ENCODE results near the gene SMAD1. TPM values are rescaled to one million over a fixed set of nuclear protein-coding genes. Genes with fewer than 3 reads are reported as not detected.

The SMAD1 gene
- total RNA-seq, 1 donor from 2014 or later = 26.3 TPM

- TF ChIP-seq, protein P1, sequence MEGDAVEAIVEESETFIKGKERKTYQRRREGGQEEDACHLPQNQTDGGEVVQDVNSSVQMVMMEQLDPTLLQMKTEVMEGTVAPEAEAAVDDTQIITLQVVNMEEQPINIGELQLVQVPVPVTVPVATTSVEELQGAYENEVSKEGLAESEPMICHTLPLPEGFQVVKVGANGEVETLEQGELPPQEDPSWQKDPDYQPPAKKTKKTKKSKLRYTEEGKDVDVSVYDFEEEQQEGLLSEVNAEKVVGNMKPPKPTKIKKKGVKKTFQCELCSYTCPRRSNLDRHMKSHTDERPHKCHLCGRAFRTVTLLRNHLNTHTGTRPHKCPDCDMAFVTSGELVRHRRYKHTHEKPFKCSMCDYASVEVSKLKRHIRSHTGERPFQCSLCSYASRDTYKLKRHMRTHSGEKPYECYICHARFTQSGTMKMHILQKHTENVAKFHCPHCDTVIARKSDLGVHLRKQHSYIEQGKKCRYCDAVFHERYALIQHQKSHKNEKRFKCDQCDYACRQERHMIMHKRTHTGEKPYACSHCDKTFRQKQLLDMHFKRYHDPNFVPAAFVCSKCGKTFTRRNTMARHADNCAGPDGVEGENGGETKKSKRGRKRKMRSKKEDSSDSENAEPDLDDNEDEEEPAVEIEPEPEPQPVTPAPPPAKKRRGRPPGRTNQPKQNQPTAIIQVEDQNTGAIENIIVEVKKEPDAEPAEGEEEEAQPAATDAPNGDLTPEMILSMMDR (IDR thresholded peaks at IDR 0.05; ENCODE audit: unreplicated experiment) = no peak
- Mint-ChIP-seq H3K4me1 (ENCODE audit: low read depth) (peaks cover 20% of the 10 kb centered on the region), H3K27ac (peak overlapping the region; percentile 75), H3K36me3 (ENCODE audit: insufficient read depth) (peaks cover 9% of the 10 kb centered on the region), H3K9me3 (ENCODE audit: low read depth) (peaks cover 13% of the 10 kb centered on the region), H3K27me3 (no peaks in the 10 kb centered on the region), H3K4me3 (ENCODE audit: low read depth) (no peak overlapping the region)
- DNase-seq (ENCODE audit: low spot score, unreplicated experiment) = no peak
These were observed 26.0 kb downstream of the SMAD1 start for GRCh38 chr4:145507636-145508035.

GRCh38 chr4:145511913-145512522 is 30.4 kb downstream of the SMAD1 start:
- H3K4me3 Mint-ChIP-seq (ENCODE audit: low read depth) = no peak overlapping the region
- no peak for DNase-seq (ENCODE audit: low spot score, unreplicated experiment)
- peaks cover 14% of the 10 kb centered on the region for H3K36me3 Mint-ChIP-seq (ENCODE audit: insufficient read depth)
- peaks cover 14% of the 10 kb centered on the region for H3K9me3 Mint-ChIP-seq (ENCODE audit: low read depth)
- TF ChIP-seq, protein P1 (IDR thresholded peaks at IDR 0.05; ENCODE audit: unreplicated experiment) = no peak
- no peaks in the 10 kb centered on the region for H3K27me3 Mint-ChIP-seq
- H3K27ac Mint-ChIP-seq = no peak overlapping the region
- peaks cover 8% of the 10 kb centered on the region for H3K4me1 Mint-ChIP-seq (ENCODE audit: low read depth)

GRCh38 chr4:145513020-145513621 is 31.5 kb downstream of the SMAD1 start:
- TF ChIP-seq, protein P1 (IDR thresholded peaks at IDR 0.05; ENCODE audit: unreplicated experiment) = no peak
- peaks cover 17% of the 10 kb centered on the region for H3K36me3 Mint-ChIP-seq (ENCODE audit: insufficient read depth)
- H3K27ac Mint-ChIP-seq = no peak overlapping the region
- no peak for DNase-seq (ENCODE audit: low spot score, unreplicated experiment)
- no peak overlapping the region for H3K4me3 Mint-ChIP-seq (ENCODE audit: low read depth)
- H3K9me3 Mint-ChIP-seq (ENCODE audit: low read depth) = peaks cover 14% of the 10 kb centered on the region
- no peaks in the 10 kb centered on the region for H3K27me3 Mint-ChIP-seq
- H3K4me1 Mint-ChIP-seq (ENCODE audit: low read depth) = peaks cover 1% of the 10 kb centered on the region

DNA sequence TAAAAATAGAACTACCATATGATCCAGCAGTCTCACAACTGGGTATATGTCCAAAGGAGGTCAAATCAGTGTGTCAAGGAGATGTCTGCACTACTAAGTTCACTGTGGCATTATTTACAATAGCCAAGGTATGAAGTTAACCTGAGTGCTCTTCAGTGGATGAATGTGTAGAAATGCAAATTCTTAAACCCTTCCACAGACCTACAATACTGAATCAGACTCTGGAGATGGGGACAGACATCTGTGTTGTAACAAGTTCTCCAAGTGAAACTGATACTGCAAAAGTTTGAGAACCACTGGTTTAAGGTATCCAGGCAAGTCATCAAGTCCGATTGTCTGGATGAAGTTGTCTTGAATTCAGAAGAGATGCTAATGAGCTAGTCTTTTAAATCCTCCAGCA is 38.5 kb downstream of the SMAD1 start:
- no peak for DNase-seq (ENCODE audit: low spot score, unreplicated experiment)
- Mint-ChIP-seq H3K4me3 (ENCODE audit: low read depth) (no peak overlapping the region), H3K27ac (no peak overlapping the region), H3K9me3 (ENCODE audit: low read depth) (no peaks in the 10 kb centered on the region), H3K36me3 (ENCODE audit: insufficient read depth) (peaks cover 12% of the 10 kb centered on the region), H3K27me3 (no peaks in the 10 kb centered on the region), H3K4me1 (ENCODE audit: low read depth) (peaks cover 1% of the 10 kb centered on the region)
- TF ChIP-seq, protein P1 (IDR thresholded peaks at IDR 0.05; ENCODE audit: unreplicated experiment) = no peak

DNA sequence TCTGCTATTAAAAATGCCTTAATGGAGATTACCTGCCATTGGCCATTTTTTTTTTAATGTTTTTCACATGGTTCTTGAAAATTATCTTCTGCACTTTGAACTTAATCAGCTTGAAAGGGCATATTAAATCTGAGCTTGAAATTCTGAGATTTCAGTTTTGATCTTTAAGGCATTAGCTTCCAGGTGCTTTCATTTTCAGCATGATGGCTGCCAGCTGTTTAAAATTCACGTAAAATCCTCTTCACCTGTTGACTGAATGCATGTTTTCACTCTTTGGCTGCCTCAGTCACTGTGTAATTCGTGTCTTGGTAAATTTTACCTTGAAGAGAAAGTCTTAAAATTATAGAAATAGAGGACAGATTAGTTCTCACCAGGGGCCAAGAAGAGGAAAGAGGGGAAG is 39.6 kb downstream of the SMAD1 start:
- no peak for DNase-seq (ENCODE audit: low spot score, unreplicated experiment)
- no peak overlapping the region for H3K4me3 Mint-ChIP-seq (ENCODE audit: low read depth)
- H3K36me3 Mint-ChIP-seq (ENCODE audit: insufficient read depth) = peaks cover 12% of the 10 kb centered on the region
- H3K27me3 Mint-ChIP-seq = no peaks in the 10 kb centered on the region
- peak overlapping the region; percentile 52 for H3K27ac Mint-ChIP-seq
- TF ChIP-seq, protein P1 (IDR thresholded peaks at IDR 0.05; ENCODE audit: unreplicated experiment) = no peak
- H3K9me3 Mint-ChIP-seq (ENCODE audit: low read depth) = no peaks in the 10 kb centered on the region
- H3K4me1 Mint-ChIP-seq (ENCODE audit: low read depth) = peaks cover 1% of the 10 kb centered on the region

All from progenitor cell of endocrine pancreas (in vitro differentiated cells).